ENCODE measurements around the gene NCOR2.

The NCOR2 gene

GRCh38 chr12:124550123-124551089 lies 17.0 kb downstream of the NCOR2 start:
- peaks cover 31% of the 10 kb centered on the region for H3K4me1 ChIP-seq
- no peaks in the 10 kb centered on the region for H3K36me3 ChIP-seq
- no peak for TF ChIP-seq CTCF (IDR thresholded peaks at IDR 0.05; ENCODE audit: low read depth, low read length)
- H3K9me3 ChIP-seq, result no peaks in the 10 kb centered on the region
- no peaks in the 10 kb centered on the region for H3K27me3 ChIP-seq
- DNase-seq, result no peak
- H3K4me3 ChIP-seq (ENCODE audit: low read depth, low read length), result no peak overlapping the region

- H3K27me3 ChIP-seq, result no peaks in the 10 kb centered on the region
- no peaks in the 10 kb centered on the region for H3K36me3 ChIP-seq
- no peaks in the 10 kb centered on the region for H3K9me3 ChIP-seq
- TF ChIP-seq CTCF (IDR thresholded peaks at IDR 0.05; ENCODE audit: low read depth, low read length), result no peak
- H3K4me3 ChIP-seq (ENCODE audit: low read depth, low read length), result peak overlapping the region; percentile 25
- H3K4me1 ChIP-seq, result peaks cover 39% of the 10 kb centered on the region
- DNase-seq, result no peak
Measured at GRCh38 chr12:124549629-124550028, 17.8 kb downstream of the NCOR2 start.

DNA sequence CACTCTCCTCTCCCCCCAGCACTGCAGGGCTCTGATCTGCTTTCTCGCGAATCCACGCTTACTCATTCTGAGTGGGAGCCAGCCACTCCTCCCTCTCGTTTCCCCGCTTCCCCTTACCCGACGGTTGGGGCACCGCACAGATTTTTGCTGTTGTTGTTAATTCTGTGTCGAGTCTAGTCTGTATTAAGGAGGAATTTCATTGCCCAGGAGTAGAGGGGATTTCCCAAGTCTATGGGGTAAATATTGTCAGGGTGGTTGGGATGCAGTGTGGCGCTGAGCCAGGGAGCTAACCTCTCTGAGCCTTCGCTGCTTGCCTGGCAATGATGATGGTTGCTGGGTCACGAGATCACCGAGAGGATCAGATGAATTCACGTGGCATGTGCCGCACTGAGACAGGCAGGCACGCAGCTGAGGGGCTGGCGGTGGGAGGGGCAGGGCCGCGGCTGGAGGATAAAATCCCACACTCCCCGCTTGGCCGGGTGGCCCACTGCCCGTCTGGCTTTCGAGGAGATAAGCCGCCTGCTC lies 18.5 kb downstream of the NCOR2 start:
- no peaks in the 10 kb centered on the region for H3K27me3 ChIP-seq
- peaks cover 43% of the 10 kb centered on the region for H3K4me1 ChIP-seq
- peak; percentile 92 for DNase-seq
- no peaks in the 10 kb centered on the region for H3K9me3 ChIP-seq
- no peak for TF ChIP-seq CTCF (IDR thresholded peaks at IDR 0.05; ENCODE audit: low read depth, low read length)
- H3K4me3 ChIP-seq (ENCODE audit: low read depth, low read length), result peak overlapping the region; percentile 25; the same call in 1 of the 2 replicates
- no peaks in the 10 kb centered on the region for H3K36me3 ChIP-seq

- TF ChIP-seq CTCF (IDR thresholded peaks at IDR 0.05; ENCODE audit: low read depth, low read length), result no peak
- Histone ChIP-seq H3K36me3 (no peaks in the 10 kb centered on the region), H3K4me3 (ENCODE audit: low read depth, low read length) (no peak overlapping the region), H3K9me3 (no peaks in the 10 kb centered on the region), H3K27me3 (no peaks in the 10 kb centered on the region), H3K4me1 (peaks cover 54% of the 10 kb centered on the region)
- DNase-seq, result no peak
Measured at GRCh38 chr12:124547626-124548025, 19.8 kb downstream of the NCOR2 start.

- no peak for TF ChIP-seq CTCF (IDR thresholded peaks at IDR 0.05; ENCODE audit: low read depth, low read length)
Measured at GRCh38 chr12:124545508-124546418, 21.6 kb downstream of the NCOR2 start.

More at GRCh38 chr12:124545508-124546418, 21.6 kb downstream of the NCOR2 start:
- no peaks in the 10 kb centered on the region for H3K36me3 ChIP-seq
- H3K27me3 ChIP-seq, result no peaks in the 10 kb centered on the region
- no peaks in the 10 kb centered on the region for H3K9me3 ChIP-seq
- DNase-seq, result no peak
- H3K4me3 ChIP-seq (ENCODE audit: low read depth, low read length), result no peak overlapping the region
- peaks cover 52% of the 10 kb centered on the region for H3K4me1 ChIP-seq

Measured in BE2C (cell line).